ENCODE data around the gene CTSZ. TPM values are rescaled to one million over a fixed set of nuclear protein-coding genes. Genes with fewer than 3 reads are reported as not detected.
"Not testable (repeated sequence)": the region's sequence is repeated elsewhere in the genome, so short reads cannot be mapped to it uniquely, and the experiment has no call there.

The CTSZ gene
- total RNA-seq, 1 donor = 79.9 TPM

GRCh38 chr20:58959652-58960051 lies 47.4 kb downstream of the CTSZ start:
- TF ChIP-seq CTCF (IDR thresholded peaks at IDR 0.05; ENCODE audit: insufficient read depth, low read depth, low read length) = no peak
- no peak overlapping the region for H3K4me3 ChIP-seq (ENCODE audit: low read depth, low read length)
- DNase-seq (ENCODE audit: low read depth) = no peak

DNA sequence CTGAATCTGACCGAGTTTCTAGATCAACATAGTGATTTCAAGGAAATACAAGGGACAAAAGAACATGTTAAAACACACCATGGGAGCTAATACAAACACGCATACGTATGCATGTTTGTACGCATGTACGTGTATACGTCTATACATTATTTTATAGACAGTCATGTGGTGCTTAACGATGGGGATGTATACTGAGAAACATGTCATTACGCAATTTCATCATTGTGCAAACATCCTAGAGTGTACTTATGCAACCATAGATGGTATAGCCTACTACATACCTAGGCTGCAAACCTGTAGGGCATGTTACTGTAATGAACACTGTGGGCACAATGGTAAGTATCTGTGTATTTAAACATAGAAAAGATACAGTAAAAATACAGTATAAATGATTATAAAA lies 51.0 kb downstream of the CTSZ start:
- peak; percentile 23 for DNase-seq (ENCODE audit: low read depth)
- no peak for TF ChIP-seq CTCF (IDR thresholded peaks at IDR 0.05; ENCODE audit: insufficient read depth, low read depth, low read length)
- H3K4me3 ChIP-seq (ENCODE audit: low read depth, low read length) = no peak overlapping the region

DNA sequence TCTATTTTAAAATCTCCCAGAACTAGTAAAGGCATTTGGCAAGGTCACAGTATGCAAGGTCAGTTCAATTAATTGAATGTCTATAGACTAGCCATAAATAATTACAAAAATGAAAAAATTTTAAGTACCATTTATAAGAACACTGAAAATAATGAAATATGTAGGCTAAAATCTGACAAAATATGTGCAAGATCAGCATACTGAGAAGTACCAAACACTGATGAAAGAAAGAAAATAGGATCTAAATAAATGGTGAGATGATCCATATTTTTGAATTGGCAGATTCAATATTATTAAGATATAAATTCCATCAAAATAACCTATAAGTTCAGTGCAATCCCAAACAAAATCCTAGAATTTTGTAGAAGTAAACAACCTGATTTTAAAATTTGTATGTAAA lies 54.0 kb downstream of the CTSZ start:
- TF ChIP-seq CTCF (IDR thresholded peaks at IDR 0.05; ENCODE audit: insufficient read depth, low read depth, low read length) = no peak
- no peak overlapping the region for H3K4me3 ChIP-seq (ENCODE audit: low read depth, low read length)
- DNase-seq (ENCODE audit: low read depth) = no peak

- DNase-seq (ENCODE audit: low read depth) = no peak
- no peak overlapping the region for H3K4me3 ChIP-seq (ENCODE audit: low read depth, low read length)
- no peak for TF ChIP-seq CTCF (IDR thresholded peaks at IDR 0.05; ENCODE audit: insufficient read depth, low read depth, low read length)
These were observed 56.5 kb downstream of the CTSZ start for GRCh38 chr20:58950603-58951002.

- not testable (repeated sequence) for DNase-seq (ENCODE audit: low read depth); H3K4me3 ChIP-seq (ENCODE audit: low read depth, low read length)
These were observed 59.2 kb downstream of the CTSZ start for GRCh38 chr20:58947797-58948388.

DNA sequence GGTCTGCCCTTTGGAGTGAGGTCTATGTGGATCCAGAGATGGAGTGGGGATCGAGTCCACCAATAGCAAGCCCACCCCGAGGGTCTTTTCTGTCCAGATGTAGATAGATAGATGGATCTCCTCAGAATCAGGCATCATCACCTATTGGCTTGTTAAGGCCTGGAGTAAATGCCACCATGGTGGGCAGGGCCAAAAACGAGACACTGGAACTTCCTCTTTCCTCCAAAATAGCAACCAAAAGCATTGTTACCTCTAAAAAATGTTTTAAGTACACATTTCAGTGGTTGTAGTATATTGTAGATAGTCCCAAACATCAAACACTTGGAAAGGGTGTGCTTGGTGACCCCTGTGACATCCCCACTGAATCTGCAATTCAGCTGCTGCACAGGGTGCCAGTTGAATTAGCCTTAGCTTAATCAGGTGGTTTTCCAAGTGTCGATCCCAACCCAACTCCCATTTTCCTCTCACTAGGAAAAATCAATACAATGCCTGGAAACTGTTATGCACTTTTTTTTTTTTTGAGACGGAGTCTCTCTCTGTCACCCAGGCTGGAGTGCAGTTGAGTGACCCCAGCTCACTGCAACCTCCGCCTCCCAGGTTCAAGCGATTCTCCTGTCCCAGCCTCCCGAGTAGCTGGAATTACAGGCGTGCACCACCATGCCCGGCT lies 61.0 kb downstream of the CTSZ start:
- no peak for DNase-seq (ENCODE audit: low read depth)

More for the DNA sequence above, 61.0 kb downstream of the CTSZ start:
- no peak overlapping the region for H3K4me3 ChIP-seq (ENCODE audit: low read depth, low read length)
- TF ChIP-seq CTCF (IDR thresholded peaks at IDR 0.05; ENCODE audit: insufficient read depth, low read depth, low read length) = no peak

Other genes starting within 250 kb of the CTSZ start
- 0.43 and 0.64 TPM in 2 replicates for gene GNAS-AS1, start 156.4 kb downstream of the CTSZ start, total RNA-seq
- gene GNAS, start 154.5 kb downstream of the CTSZ start, total RNA-seq = 345 and 361 TPM in 2 replicates
- 37.7 and 38.9 TPM in 2 replicates for gene NELFCD, start 26.0 kb downstream of the CTSZ start, total RNA-seq
- gene TUBB1, start 12.2 kb upstream of the CTSZ start, total RNA-seq = not detected in 2 replicates
- 27.2 and 27.7 TPM in 2 replicates for gene ATP5F1E, start 25.1 kb upstream of the CTSZ start, total RNA-seq
- gene PRELID3B, start 35.5 kb upstream of the CTSZ start, total RNA-seq = 61.2 and 85.1 TPM in 2 replicates
- gene ZNF831, start 156.6 kb upstream of the CTSZ start, total RNA-seq = not detected in 2 replicates

Data from fibroblast of villous mesenchyme (primary cell).